A549 treated with GW870086 at 1 μM for 4 hours (cell line): Measurements from ENCODE around the gene FOXD4L4. TPM values are rescaled to one million over a fixed set of nuclear protein-coding genes. Genes with fewer than 3 reads are reported as not detected.

Source experiments
- total RNA-seq: library from RNA; stranded (reverse); fragments of 200-300 nt; extraction: Qiagen RNA extraction; gene quantifications from 5 replicates; pipeline ENCODE4 v1.2.3, GENCODE V29; 2022; ENCODE audit warnings: low read depth

The FOXD4L4 gene
- 0.06 to 0.07 TPM (median 0.06 TPM) in 3 of 5 replicates, not detected in the others for total RNA-seq

GRCh38 chr9:65737096-65737564 lies at the start of gene FOXD4L4:
Gene FOXD4L4 (plus strand): TSS chr9:65737146. CDS start chr9:65737146, 0 bp downstream.

Other genes with a start within 250 kb of the FOXD4L4 start
- gene ZNG1E, start 61.2 kb upstream of the FOXD4L4 start, total RNA-seq, result 67.5 to 75.2 TPM (median 69.1 TPM) in 5 replicates